ENCODE measurements around the gene APP.

APP gene

DNA sequence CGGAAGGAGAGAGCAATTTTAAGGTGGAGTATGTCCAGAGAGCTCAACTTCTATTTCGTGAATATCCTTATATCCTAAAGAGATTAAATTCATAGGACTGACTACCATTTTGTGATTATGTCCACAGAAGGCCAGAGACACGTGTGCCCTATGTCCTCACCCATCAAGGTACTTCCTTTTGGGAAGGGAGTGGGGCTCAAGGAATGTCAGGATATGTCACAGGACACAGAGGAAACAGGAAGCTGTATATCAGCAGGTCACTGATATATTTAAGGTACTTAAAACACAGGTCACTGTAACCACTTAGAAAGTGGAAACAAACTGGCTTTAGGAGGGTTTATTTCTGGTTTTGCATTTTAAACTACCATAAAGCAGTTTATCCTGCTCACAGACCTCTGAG lies 184.6 kb downstream of the APP start:
- H3K4me3 ChIP-seq (replicated peaks in 1 of 2; ENCODE audit: low read depth in 2 of 2, low read length in 2 of 2) = no peak overlapping the region
- no peak for TF ChIP-seq CTCF (IDR thresholded peaks at IDR 0.05; ENCODE audit: low read depth, low read length)
- no peak for DNase-seq (ENCODE audit: low read depth in 2 of 2)

GRCh38 chr21:25984538-25984937 lies 186.0 kb downstream of the APP start:
- no peak for TF ChIP-seq CTCF (IDR thresholded peaks at IDR 0.05; ENCODE audit: low read depth, low read length)
- H3K4me3 ChIP-seq (replicated peaks in 1 of 2; ENCODE audit: low read depth in 2 of 2, low read length in 2 of 2) = no peak overlapping the region
- no peak for DNase-seq (ENCODE audit: low read depth in 2 of 2)

DNA sequence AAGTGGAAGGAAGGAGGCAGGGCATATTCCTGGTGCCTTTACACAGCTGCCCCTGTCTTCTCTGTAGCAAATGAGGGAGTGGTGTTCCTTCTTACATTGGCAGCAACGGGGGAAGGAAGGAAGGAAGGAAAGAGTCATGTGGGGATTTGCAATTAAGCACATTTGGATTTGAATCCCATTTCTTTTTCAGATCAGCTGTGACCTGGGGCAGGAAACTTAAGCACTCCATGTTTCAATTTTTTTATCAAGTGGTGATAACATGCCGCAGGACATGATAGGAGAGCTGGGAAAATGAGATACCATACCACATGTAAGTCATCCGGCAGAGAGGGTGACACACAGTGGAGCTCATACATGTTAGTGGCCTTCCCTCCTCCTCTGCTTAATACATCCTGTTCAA lies 186.8 kb downstream of the APP start:
- peak; percentile 33 to 55 for DNase-seq (ENCODE audit: low read depth in 2 of 2)
- H3K4me3 ChIP-seq (replicated peaks in 1 of 2; ENCODE audit: low read depth in 2 of 2, low read length in 2 of 2) = no peak overlapping the region
- no peak for TF ChIP-seq CTCF (IDR thresholded peaks at IDR 0.05; ENCODE audit: low read depth, low read length)

- no peak overlapping the region for H3K4me3 ChIP-seq (replicated peaks in 1 of 2; ENCODE audit: low read depth in 2 of 2, low read length in 2 of 2)
- no peak for TF ChIP-seq CTCF (IDR thresholded peaks at IDR 0.05; ENCODE audit: low read depth, low read length)
- DNase-seq (ENCODE audit: low read depth in 2 of 2) = no peak
Observed at GRCh38 chr21:25980710-25981109, 189.9 kb downstream of the APP start.

- no peak for TF ChIP-seq CTCF (IDR thresholded peaks at IDR 0.05; ENCODE audit: low read depth, low read length)
- H3K4me3 ChIP-seq (replicated peaks in 1 of 2; ENCODE audit: low read depth in 2 of 2, low read length in 2 of 2) = no peak overlapping the region
- no peak for DNase-seq (ENCODE audit: low read depth in 2 of 2)
Observed at GRCh38 chr21:25979845-25980616, 190.5 kb downstream of the APP start.

DNA sequence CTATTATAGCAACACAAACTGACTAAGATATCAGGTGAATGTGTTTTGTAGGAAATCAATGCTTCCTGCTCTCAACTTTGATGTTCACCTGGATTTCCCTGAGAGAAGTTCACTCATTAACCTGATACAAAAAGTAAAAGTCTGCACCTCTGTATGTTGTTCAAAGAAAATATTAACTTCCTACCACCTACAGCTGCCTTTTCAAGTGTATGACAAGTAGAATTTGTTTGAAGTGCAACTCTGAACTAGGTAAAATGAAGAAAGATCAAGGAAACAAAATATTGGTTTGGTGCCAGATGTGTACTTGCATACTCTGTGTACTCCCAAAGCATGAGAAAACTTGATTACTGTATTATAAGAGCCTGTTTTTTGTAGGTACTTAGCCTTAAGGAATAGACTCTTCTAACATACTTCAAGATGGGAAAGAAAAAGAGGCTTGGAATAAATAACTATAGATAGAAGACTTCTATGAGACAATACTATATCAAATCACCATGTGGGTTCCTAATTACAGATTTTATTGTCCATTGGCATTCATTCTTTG lies 193.4 kb downstream of the APP start:
- H3K4me3 ChIP-seq (replicated peaks in 1 of 2; ENCODE audit: low read depth in 2 of 2, low read length in 2 of 2) = no peak overlapping the region
- DNase-seq (ENCODE audit: low read depth in 2 of 2) = no peak
- TF ChIP-seq CTCF (IDR thresholded peaks at IDR 0.05; ENCODE audit: low read depth, low read length) = no peak

Measured in cardiac fibroblast (primary cell).